A673 (cell line): Measurements from ENCODE around the gene NADK2.

Source experiments
- EZH2 ChIP-seq: fragments of 200-600 bp; sonication (generic); IDR thresholded peaks from 2 replicates; pipeline ENCODE4 v1.6.1; 2017; ENCODE audit warnings: borderline replicate concordance, low read depth, mild to moderate bottlenecking, mixed read lengths, antibody characterized with exemption, low read length; ENCODE audit not compliant: poor library complexity, severe bottlenecking
- TF ChIP-seq, protein P1 (sequence below): fragments of 300-800, 200-600 bp; sonication (generic); conservative IDR thresholded peaks from 2 replicates; pipeline ENCODE4 v1.5.1; 2017; ENCODE audit warnings: low read depth, mild to moderate bottlenecking, antibody characterized with exemption, low read length, moderate library complexity, mixed read lengths

DNA sequence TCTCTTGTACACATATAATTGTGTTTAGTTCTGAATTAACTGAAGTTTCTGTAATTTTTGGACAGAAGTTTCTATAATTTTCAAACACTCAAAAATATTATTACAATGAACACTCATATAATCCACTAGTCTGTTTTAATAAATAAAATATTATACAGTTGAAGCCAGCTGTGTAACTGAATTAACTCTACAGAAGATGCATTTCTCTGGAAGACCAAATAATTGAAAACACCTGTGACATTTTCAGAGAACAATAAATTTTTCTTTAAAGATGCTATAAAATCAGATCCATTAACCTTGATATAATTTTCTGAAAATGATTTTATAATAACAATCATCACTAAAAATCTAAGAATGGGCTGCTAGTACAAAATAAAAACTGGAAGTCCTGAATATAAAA lies 14.7 kb downstream of the NADK2 start:
- TF ChIP-seq, protein P1, sequence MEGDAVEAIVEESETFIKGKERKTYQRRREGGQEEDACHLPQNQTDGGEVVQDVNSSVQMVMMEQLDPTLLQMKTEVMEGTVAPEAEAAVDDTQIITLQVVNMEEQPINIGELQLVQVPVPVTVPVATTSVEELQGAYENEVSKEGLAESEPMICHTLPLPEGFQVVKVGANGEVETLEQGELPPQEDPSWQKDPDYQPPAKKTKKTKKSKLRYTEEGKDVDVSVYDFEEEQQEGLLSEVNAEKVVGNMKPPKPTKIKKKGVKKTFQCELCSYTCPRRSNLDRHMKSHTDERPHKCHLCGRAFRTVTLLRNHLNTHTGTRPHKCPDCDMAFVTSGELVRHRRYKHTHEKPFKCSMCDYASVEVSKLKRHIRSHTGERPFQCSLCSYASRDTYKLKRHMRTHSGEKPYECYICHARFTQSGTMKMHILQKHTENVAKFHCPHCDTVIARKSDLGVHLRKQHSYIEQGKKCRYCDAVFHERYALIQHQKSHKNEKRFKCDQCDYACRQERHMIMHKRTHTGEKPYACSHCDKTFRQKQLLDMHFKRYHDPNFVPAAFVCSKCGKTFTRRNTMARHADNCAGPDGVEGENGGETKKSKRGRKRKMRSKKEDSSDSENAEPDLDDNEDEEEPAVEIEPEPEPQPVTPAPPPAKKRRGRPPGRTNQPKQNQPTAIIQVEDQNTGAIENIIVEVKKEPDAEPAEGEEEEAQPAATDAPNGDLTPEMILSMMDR: no peak
- TF ChIP-seq EZH2: no peak
